NCI-H82 treated with DMSO at 0.1 percent for 48 hours (cell line): Measurements from ENCODE around the gene PLEKHA6.

Experiments used
- DNase-seq: peaks from one replicate; lab custom pipeline; 2025; ENCODE audit not compliant: unreplicated experiment; lab: John Stamatoyannopoulos, UW

The PLEKHA6 gene

DNA sequence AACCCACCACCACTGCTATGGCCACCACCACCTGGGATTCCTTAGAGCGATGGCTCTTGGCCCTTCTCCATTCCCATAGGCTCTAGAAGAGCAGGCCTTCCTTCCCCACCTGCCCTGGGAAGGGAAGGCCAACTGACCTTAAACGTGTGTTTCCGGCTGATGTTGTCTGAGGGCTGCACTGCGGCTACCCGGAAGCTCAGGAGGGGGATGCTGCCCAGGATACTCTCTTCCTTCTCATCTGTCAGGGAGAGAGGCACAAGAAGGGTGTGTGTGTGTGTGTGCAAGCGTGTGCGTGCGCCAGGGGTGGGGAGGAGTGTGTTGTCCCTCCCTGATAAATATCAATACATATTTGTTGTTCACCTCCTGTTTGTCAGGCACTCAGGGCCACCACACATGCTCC lies 94.9 kb downstream of the PLEKHA6 start:
- DNase-seq: no peak

GRCh38 chr1:204263254-204263910 lies 96.3 kb downstream of the PLEKHA6 start:
- no peak for DNase-seq

GRCh38 chr1:204262506-204263253 lies 97.0 kb downstream of the PLEKHA6 start:
- no peak for DNase-seq

- DNase-seq: no peak
These were observed 97.8 kb downstream of the PLEKHA6 start for GRCh38 chr1:204261746-204262505.

GRCh38 chr1:204261266-204261665 lies 98.5 kb downstream of the PLEKHA6 start:
- no peak for DNase-seq

- DNase-seq: no peak
These were observed 99.0 kb downstream of the PLEKHA6 start for GRCh38 chr1:204260601-204261197.

- DNase-seq: no peak
These were observed 99.9 kb downstream of the PLEKHA6 start for GRCh38 chr1:204259782-204260181.

GRCh38 chr1:204259196-204259595 lies 100.5 kb downstream of the PLEKHA6 start:
- no peak for DNase-seq

DNA sequence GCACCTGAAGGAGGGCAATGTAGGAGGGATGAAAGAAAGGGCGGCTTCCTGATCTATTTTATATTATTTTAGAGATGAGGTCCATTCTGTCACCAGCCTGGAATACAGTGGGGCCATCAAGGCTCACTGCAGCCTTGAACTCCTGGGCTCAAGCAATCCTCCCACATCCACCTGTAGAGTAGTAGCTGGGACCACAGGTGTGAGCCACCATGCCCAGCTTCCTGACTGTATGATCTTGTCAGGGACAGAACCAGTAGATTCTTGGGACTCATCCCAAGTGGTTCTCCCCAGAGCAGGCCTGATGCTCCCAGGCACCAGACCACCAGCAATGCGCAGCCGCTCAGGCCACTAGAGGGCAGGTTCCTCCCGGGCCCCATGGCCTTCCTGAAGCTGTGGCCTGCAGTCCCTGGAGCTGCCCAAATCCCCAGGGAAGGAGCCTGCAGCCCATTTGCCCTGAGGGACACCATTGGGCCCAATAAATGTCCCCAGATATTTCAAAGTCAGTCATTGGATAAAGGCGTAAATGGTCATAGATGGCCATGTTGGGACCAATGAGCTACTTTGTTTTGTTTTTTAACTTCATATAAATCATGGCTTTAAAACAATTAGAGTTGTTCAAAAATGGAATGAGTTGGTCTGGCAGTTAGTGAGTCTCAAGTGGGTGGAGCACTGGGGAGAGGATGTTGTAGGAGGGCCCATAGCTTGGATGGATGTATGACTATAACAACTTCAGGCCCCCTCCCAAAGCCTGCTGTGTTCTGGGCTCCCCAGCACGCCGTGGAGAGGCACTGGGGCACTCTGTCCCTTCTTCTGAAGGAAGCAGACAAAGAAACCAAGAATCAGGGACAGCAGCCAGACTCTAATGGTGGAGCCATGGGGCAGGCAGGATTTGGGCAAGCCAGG lies 101.3 kb downstream of the PLEKHA6 start:
- peak; percentile 47 for DNase-seq

- DNase-seq: no peak
These were observed 102.3 kb downstream of the PLEKHA6 start for GRCh38 chr1:204257446-204257845.

- DNase-seq: no peak
These were observed 103.2 kb downstream of the PLEKHA6 start for GRCh38 chr1:204256531-204256930.

DNA sequence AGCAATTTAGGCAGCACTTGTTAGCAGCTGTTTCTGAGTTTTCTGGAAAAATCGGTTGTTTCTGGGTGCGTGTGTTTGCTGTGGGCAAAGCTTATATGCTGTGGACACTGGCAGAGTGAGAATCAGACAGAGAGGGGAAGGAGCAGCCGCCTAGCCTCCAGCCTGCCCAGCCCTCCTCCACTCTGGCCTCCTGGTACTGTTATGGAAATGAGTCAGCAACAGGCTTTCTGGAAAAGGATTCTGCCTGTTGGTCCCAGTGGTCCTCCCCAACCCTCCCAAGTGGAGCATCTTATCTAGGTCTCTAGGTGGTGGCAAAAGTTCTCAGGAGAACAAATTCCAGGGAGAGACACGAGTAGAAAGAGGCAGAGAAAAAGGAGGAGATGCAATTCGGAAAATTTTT lies 103.8 kb downstream of the PLEKHA6 start:
- no peak for DNase-seq

- DNase-seq: no peak
These were observed 104.5 kb downstream of the PLEKHA6 start for GRCh38 chr1:204255225-204255624.

DNA sequence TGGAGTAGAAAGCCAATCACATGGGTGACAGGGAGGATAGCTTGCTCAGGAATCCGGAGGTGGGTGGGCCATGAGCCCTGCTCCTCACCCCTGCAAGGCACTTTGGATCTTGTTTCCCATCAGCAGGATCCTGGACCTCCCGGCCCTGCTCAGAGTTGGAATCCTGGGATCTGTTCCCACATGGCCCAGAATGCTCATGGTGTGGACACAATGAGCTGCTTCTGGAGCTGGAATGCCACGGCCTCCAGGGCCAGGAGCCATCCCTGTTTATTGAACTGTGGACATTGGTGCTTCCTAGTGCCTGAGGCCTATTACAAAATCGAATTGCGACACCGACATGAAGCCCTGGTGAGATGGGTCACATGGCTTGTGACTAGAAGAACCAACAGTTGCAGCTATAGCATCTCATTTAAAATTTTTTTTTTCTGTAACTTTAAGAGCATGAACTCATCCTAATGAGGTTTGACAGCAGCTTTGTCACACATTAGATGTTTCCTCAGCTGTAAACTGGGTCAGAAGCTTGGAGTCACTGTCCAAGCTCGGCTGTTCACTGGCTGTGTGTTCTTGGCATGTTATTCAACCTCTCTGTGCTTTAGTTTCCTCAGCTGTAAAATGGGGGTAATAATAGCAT lies 105.6 kb downstream of the PLEKHA6 start:
- DNase-seq: no peak

- DNase-seq: no peak
These were observed 107.6 kb downstream of the PLEKHA6 start for GRCh38 chr1:204251926-204252689.

- no peak for DNase-seq
These were observed 108.4 kb downstream of the PLEKHA6 start for GRCh38 chr1:204251286-204251685.

DNA sequence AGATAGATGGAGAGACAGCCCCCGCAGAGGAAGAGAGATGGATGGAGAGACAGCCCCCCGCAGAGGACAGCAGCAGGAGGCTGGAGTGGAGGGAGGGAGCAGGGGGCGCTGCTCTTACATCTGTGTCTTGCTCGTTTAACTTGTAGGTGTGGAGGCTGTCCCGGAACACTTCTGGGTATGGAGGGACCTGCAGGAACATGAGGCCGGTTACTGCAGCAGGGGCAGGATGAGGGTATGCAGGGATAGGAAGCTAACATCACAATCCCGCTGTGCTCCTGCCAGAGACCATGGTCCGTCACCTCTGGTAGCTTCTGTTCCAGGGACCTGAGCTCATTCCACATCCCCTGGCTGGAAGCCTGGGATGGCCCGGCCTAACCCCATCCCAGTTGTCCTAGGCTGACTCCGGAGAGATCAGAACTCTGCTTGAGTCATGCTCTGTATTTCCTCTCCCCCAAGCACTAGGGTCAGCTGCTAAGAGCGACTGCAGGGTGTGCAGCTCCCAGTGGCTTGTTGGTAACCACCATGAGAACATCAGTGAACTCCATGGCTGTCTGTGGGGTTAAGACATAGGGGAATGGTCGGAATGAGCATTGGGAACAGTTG lies 109.2 kb downstream of the PLEKHA6 start:
- no peak for DNase-seq

- DNase-seq: no peak
These were observed 109.8 kb downstream of the PLEKHA6 start for GRCh38 chr1:204249736-204250427.
